HG02973 (cell line): ENCODE measurements around the gene PAPPA2.

Experiments
- ATAC-seq: cut with Tn5 transposase; IDR thresholded peaks from one replicate; pipeline ENCODE4 v1.9.1; 2021; ENCODE audit warnings: moderate library complexity; ENCODE audit not compliant: unreplicated experiment

Gene PAPPA2

GRCh38 chr1:176682830-176683535 is 220.0 kb downstream of the PAPPA2 start:
- no peak for ATAC-seq

- peak; percentile 88 for ATAC-seq
These were observed 228.6 kb downstream of the PAPPA2 start for GRCh38 chr1:176691251-176692228.

- no peak for ATAC-seq
These were observed 229.5 kb downstream of the PAPPA2 start for GRCh38 chr1:176692431-176692830.

GRCh38 chr1:176692988-176693696 is 230.2 kb downstream of the PAPPA2 start:
- no peak for ATAC-seq

- no peak for ATAC-seq
These were observed 230.8 kb downstream of the PAPPA2 start for GRCh38 chr1:176693697-176694329.

- ATAC-seq, result no peak
These were observed 231.7 kb downstream of the PAPPA2 start for GRCh38 chr1:176694713-176695112.

GRCh38 chr1:176696109-176696508 is 233.1 kb downstream of the PAPPA2 start:
- no peak for ATAC-seq

- no peak for ATAC-seq
These were observed 233.7 kb downstream of the PAPPA2 start for GRCh38 chr1:176696689-176697088.

- ATAC-seq, result no peak
These were observed 236.8 kb downstream of the PAPPA2 start for GRCh38 chr1:176699821-176700220.

GRCh38 chr1:176701151-176701866 is 238.3 kb downstream of the PAPPA2 start:
- ATAC-seq, result no peak

GRCh38 chr1:176702901-176703300 is 239.9 kb downstream of the PAPPA2 start:
- no peak for ATAC-seq

GRCh38 chr1:176705585-176705984 is 242.6 kb downstream of the PAPPA2 start:
- ATAC-seq, result no peak

- no peak for ATAC-seq
These were observed 254.2 kb downstream of the PAPPA2 start for GRCh38 chr1:176717066-176717750.

- ATAC-seq, result no peak
These were observed 256.5 kb downstream of the PAPPA2 start for GRCh38 chr1:176719447-176719846.

GRCh38 chr1:176720838-176721237 is 257.9 kb downstream of the PAPPA2 start:
- no peak for ATAC-seq

- peak; percentile 82 for ATAC-seq
These were observed 270.7 kb downstream of the PAPPA2 start for GRCh38 chr1:176733661-176734060.

GRCh38 chr1:176735201-176735600 is 272.2 kb downstream of the PAPPA2 start:
- no peak for ATAC-seq

GRCh38 chr1:176736015-176736414 is 273.0 kb downstream of the PAPPA2 start:
- no peak for ATAC-seq

- no peak for ATAC-seq
These were observed 278.2 kb downstream of the PAPPA2 start for GRCh38 chr1:176741181-176741580.

- ATAC-seq, result no peak
These were observed 279.3 kb downstream of the PAPPA2 start for GRCh38 chr1:176742322-176742721.
